K562 (cell line): ENCODE results near the gene SYVN1. TPM values are rescaled to one million over a fixed set of nuclear protein-coding genes. Genes with fewer than 3 reads are reported as not detected.

Experiments used
- CEBPZ ChIP-seq: fragments of 150-350 bp; IDR thresholded peaks from 2 replicates; pipeline ENCODE4 v1.6.1; 2014; ENCODE audit warnings: low read depth, mild to moderate bottlenecking, low read length, borderline replicate concordance
- CTBP1 ChIP-seq: fragments of 450-650 bp; IDR thresholded peaks from 2 replicates; pipeline ENCODE4 v1.6.1; 2016; ENCODE audit warnings: borderline replicate concordance
- HMBOX1 ChIP-seq: sonication (generic); IDR thresholded peaks from 2 replicates; pipeline ENCODE4 v1.6.1; 2016
- IRF9 ChIP-seq: fragments of 450-650 bp; IDR thresholded peaks from 2 replicates; pipeline ENCODE4 v1.6.1; 2016; ENCODE audit warnings: missing biosample characterization, missing genetic modification characterization
- JUND ChIP-seq, 2 experiments: IDR thresholded peaks; 2 replicates in 1 of 2; 3 replicates in 1 of 2; pipeline ENCODE4 v1.6.1; 2011; ENCODE audit warnings: borderline replicate concordance in 2 of 2, low read depth in 2 of 2, low read length in 2 of 2, improper control_type of control experiment in 1 of 2, missing biosample characterization in 1 of 2, missing genetic modification characterization in 1 of 2, missing genetic modification reagents in 1 of 2
- LARP7 ChIP-seq: fragments of 450-650 bp; IDR thresholded peaks from 2 replicates; pipeline ENCODE4 v1.6.1; 2016
- POLR2AphosphoS2 ChIP-seq: IDR thresholded peaks from 2 replicates; pipeline ENCODE4 v1.6.1; 2012; ENCODE audit warnings: low read length, improper control_type of control experiment
- RBM25 ChIP-seq: fragments of 200-400 bp; formaldehyde crosslinking; IDR thresholded peaks from 2 replicates; pipeline ENCODE4 v1.6.1; 2018; ENCODE audit warnings: low read length, low read depth, moderate library complexity; ENCODE audit not compliant: severe bottlenecking
- TGIF2 ChIP-seq: sonication (generic); formaldehyde crosslinking; IDR thresholded peaks from 2 replicates; pipeline ENCODE4 v1.8.1; 2022; ENCODE audit warnings: mild to moderate bottlenecking, missing genetic modification reagents, moderate library complexity
- ZFP1 ChIP-seq: fragments of 450-650 bp; formaldehyde crosslinking; IDR thresholded peaks from 2 replicates; pipeline ENCODE4 v1.4.0; 2020; ENCODE audit warnings: mild to moderate bottlenecking, mixed read lengths
- ZNF12 ChIP-seq: sonication (generic); formaldehyde crosslinking; IDR thresholded peaks from 2 replicates; pipeline ENCODE4 v1.4.0; 2020; ENCODE audit warnings: mild to moderate bottlenecking, missing genetic modification reagents
- ZNF217 ChIP-seq: sonication (generic); formaldehyde crosslinking; IDR thresholded peaks from 2 replicates; pipeline ENCODE4 v1.8.0; 2022; ENCODE audit warnings: mild to moderate bottlenecking, missing genetic modification reagents
- ZNF23 ChIP-seq: fragments of 250-450 bp; sonication (Bioruptor Pico); IDR thresholded peaks from 2 replicates; pipeline ENCODE4 v1.4.0; 2020; ENCODE audit warnings: mild to moderate bottlenecking
- ZNF511 ChIP-seq: sonication (generic); formaldehyde crosslinking; IDR thresholded peaks from 2 replicates; pipeline ENCODE4 v1.8.0; 2022; ENCODE audit warnings: mild to moderate bottlenecking, missing genetic modification reagents
- polyA plus RNA-seq, 8 experiments: library from polyadenylated mRNA; depleted of rRNA in 4 of 8; stranded (reverse) in 5 of 8; unstranded in 3 of 8; fragments of >200 nt; fragmentation: Nextera tagmentation in 2 of 8; fragmentation: Illumina TruSeq in 1 of 8; extraction: Ambion mirVana in 2 of 8; extraction: Trizol in 1 of 8; gene quantifications; 2 replicates each; pipeline versions ENCODE4 v1.2.1 to v1.2.3, GENCODE V29; 2011 to 2014; ENCODE audit warnings: inconsistent platforms in 1 of 8, missing spikeins in 1 of 8
- total RNA-seq, 7 experiments: library from RNA; depleted of rRNA in 6 of 7; stranded (reverse); fragments of >200 nt in 6 of 7; fragmentation: Illumina TruSeq in 2 of 7; extraction: Trizol in 2 of 7; gene quantifications; 2 replicates each; pipeline versions ENCODE4 v1.2.1 to v1.2.3, GENCODE V29; 2011 to 2021; ENCODE audit warnings: low replicate concordance in 1 of 7
- TF ChIP-seq, protein P1 (sequence below): IDR thresholded peaks from 2 replicates; pipeline ENCODE4 v1.6.1; 2011; ENCODE audit warnings: borderline replicate concordance, low read depth, mild to moderate bottlenecking, moderate library complexity, low read length; ENCODE audit not compliant: insufficient read depth, poor library complexity, severe bottlenecking
- TF ChIP-seq, protein P2 (sequence below), 2 experiments: fragments of 450-650 bp; IDR thresholded peaks; 2 replicates each; pipeline ENCODE4 v1.6.1; 2016

The SYVN1 gene
- total and polyA plus RNA-seq, 9 of the 15 experiments (the other 6 are each of a cell fraction or from before 2014, with no cell fraction given), result 0.41 to 47.4 (median 9.9) TPM

GRCh38 chr11:65180877-65181568 lies 46.7 kb upstream of the SYVN1 start (continued):
- TF ChIP-seq IRF9 (tag), result no peak
- no peak for TF ChIP-seq ZNF511 (CRISPR knock-in tag)
- TF ChIP-seq LARP7, result no peak
- TF ChIP-seq CEBPZ, result no peak
- TF ChIP-seq CTBP1, result peak; percentile 79
- TF ChIP-seq, protein P1, sequence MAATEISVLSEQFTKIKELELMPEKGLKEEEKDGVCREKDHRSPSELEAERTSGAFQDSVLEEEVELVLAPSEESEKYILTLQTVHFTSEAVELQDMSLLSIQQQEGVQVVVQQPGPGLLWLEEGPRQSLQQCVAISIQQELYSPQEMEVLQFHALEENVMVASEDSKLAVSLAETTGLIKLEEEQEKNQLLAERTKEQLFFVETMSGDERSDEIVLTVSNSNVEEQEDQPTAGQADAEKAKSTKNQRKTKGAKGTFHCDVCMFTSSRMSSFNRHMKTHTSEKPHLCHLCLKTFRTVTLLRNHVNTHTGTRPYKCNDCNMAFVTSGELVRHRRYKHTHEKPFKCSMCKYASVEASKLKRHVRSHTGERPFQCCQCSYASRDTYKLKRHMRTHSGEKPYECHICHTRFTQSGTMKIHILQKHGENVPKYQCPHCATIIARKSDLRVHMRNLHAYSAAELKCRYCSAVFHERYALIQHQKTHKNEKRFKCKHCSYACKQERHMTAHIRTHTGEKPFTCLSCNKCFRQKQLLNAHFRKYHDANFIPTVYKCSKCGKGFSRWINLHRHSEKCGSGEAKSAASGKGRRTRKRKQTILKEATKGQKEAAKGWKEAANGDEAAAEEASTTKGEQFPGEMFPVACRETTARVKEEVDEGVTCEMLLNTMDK, result no peak
- TF ChIP-seq HMBOX1, result no peak
- no peak for TF ChIP-seq ZNF23 (CRISPR knock-in tag)
- TF ChIP-seq, protein P2, sequence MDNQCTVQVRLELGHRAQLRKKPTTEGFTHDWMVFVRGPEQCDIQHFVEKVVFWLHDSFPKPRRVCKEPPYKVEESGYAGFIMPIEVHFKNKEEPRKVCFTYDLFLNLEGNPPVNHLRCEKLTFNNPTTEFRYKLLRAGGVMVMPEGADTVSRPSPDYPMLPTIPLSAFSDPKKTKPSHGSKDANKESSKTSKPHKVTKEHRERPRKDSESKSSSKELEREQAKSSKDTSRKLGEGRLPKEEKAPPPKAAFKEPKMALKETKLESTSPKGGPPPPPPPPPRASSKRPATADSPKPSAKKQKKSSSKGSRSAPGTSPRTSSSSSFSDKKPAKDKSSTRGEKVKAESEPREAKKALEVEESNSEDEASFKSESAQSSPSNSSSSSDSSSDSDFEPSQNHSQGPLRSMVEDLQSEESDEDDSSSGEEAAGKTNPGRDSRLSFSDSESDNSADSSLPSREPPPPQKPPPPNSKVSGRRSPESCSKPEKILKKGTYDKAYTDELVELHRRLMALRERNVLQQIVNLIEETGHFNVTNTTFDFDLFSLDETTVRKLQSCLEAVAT (IDR thresholded peaks at IDR 0.05), result peak in 1 of 2 experiments; percentile 28; a peak in 1 of 4 replicates
- peak; percentile 33; the same call in 1 of the 2 replicates for TF ChIP-seq JUND (IDR thresholded peaks at IDR 0.05; ENCODE audit: borderline replicate concordance, low read depth, low read length)
- TF ChIP-seq JUND (tag; IDR thresholded peaks at IDR 0.05; ENCODE audit: borderline replicate concordance, low read depth, low read length), result 0 out of 3 replicates have a peak, but pooled peaks have one; percentile 8
- TF ChIP-seq ZNF12 (CRISPR knock-in tag), result no peak
- TF ChIP-seq TGIF2, result no peak
- no peak for TF ChIP-seq POLR2AphosphoS2
- no peak for TF ChIP-seq RBM25
- no peak for TF ChIP-seq ZNF217 (CRISPR knock-in tag)
- no peak for TF ChIP-seq ZFP1 (CRISPR knock-in tag)
